PFSK-1 (cell line): ENCODE data around the gene LBR.

Experiments used
- FOXP2 ChIP-seq: optimal IDR thresholded peaks from 2 replicates; pipeline ENCODE3; 2011; ENCODE audit warnings: borderline replicate concordance, control low read depth, inconsistent platforms; ENCODE audit not compliant: insufficient read depth; ENCODE audit errors: extremely low read length, extremely low read depth
- POLR2AphosphoS5 ChIP-seq: IDR thresholded peaks from 2 replicates; pipeline ENCODE4 v1.6.1; 2012; ENCODE audit warnings: low read depth, mild to moderate bottlenecking, control low read depth, low read length, moderate library complexity
- SIN3A ChIP-seq: IDR thresholded peaks from 2 replicates; pipeline ENCODE4 v1.6.1; 2012; ENCODE audit warnings: mild to moderate bottlenecking, low read length, moderate library complexity, borderline replicate concordance; ENCODE audit not compliant: insufficient read depth
- TAF1 ChIP-seq: IDR thresholded peaks from 2 replicates; pipeline ENCODE4 v1.6.1; 2012; ENCODE audit warnings: low read length, control low read depth, borderline replicate concordance; ENCODE audit not compliant: insufficient read depth
- TF ChIP-seq, protein P1 (sequence below), 2 experiments: IDR thresholded peaks; 2 replicates each; pipeline versions ENCODE4 v1.6.1 to v1.8.0; 2011 to 2012; ENCODE audit warnings: low read depth in 2 of 2, low read length in 2 of 2, control low read depth in 1 of 2, inconsistent platforms in 1 of 2, mild to moderate bottlenecking in 1 of 2, moderate library complexity in 1 of 2; ENCODE audit not compliant: insufficient read depth in 1 of 2

The LBR gene

DNA sequence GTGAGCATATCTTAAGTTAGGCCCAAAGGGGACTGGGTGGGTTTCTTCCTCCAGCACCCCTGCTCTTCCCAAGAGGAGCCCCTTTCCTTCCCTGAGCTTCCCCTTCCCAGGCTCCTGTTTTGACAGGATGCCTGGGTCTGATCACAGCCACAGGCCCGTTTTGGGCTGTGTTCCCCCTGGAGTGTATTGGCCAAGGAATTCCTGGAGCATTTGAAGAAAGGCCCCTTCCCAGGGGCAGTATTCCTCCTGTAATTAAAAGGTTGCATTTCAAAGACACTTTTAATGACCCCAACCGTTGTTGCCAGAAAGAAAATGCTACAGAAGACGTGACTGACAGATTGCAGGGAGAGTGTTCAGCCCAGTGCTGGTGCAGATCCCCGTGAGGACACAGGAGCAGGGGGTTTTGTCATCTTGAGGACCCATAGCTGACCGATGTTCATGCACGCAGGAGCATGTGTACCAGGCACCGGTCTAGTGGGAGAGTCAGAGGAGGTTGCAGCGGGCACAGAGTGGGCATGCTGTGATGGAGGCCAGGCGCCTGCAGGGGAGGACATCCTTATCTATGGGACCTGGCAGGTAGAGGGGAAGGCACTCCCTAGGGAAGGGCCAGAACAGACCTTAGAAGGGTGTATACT, 19.3 kb upstream of the LBR start:
- TF ChIP-seq, protein P1, sequence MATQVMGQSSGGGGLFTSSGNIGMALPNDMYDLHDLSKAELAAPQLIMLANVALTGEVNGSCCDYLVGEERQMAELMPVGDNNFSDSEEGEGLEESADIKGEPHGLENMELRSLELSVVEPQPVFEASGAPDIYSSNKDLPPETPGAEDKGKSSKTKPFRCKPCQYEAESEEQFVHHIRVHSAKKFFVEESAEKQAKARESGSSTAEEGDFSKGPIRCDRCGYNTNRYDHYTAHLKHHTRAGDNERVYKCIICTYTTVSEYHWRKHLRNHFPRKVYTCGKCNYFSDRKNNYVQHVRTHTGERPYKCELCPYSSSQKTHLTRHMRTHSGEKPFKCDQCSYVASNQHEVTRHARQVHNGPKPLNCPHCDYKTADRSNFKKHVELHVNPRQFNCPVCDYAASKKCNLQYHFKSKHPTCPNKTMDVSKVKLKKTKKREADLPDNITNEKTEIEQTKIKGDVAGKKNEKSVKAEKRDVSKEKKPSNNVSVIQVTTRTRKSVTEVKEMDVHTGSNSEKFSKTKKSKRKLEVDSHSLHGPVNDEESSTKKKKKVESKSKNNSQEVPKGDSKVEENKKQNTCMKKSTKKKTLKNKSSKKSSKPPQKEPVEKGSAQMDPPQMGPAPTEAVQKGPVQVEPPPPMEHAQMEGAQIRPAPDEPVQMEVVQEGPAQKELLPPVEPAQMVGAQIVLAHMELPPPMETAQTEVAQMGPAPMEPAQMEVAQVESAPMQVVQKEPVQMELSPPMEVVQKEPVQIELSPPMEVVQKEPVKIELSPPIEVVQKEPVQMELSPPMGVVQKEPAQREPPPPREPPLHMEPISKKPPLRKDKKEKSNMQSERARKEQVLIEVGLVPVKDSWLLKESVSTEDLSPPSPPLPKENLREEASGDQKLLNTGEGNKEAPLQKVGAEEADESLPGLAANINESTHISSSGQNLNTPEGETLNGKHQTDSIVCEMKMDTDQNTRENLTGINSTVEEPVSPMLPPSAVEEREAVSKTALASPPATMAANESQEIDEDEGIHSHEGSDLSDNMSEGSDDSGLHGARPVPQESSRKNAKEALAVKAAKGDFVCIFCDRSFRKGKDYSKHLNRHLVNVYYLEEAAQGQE (IDR thresholded peaks at IDR 0.05; ENCODE audit: insufficient read depth in 1 of 2, low read depth in 2 of 2, low read length in 2 of 2): no peak
- TF ChIP-seq SIN3A: no peak
- TF ChIP-seq FOXP2: no peak
- no peak for TF ChIP-seq TAF1
- TF ChIP-seq POLR2AphosphoS5: no peak

DNA sequence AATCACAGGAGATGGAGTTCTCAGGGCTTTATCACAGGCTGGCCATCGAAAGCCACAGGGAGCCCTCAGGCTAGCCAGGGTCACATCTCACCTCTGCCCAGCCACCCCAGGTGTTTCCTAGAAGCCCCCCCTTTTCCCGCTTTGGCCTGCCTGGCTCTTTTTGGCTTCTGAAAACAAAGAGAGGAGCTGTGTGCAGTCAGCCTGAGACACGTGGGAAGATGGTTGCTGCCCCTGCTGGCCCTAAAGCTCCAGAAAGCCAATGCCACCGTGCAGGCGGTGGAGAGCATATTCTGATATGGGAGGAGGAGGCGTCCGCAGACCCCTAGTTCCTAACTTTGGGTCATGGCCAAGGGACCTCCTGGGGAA, 18.7 kb upstream of the LBR start:
- TF ChIP-seq POLR2AphosphoS5: no peak
- TF ChIP-seq FOXP2: no peak
- TF ChIP-seq TAF1: no peak
- TF ChIP-seq, protein P1 (IDR thresholded peaks at IDR 0.05; ENCODE audit: insufficient read depth in 1 of 2, low read depth in 2 of 2, low read length in 2 of 2): no peak
- no peak for TF ChIP-seq SIN3A

GRCh38 chr1:225445639-225446594, 18.1 kb upstream of the LBR start:
- TF ChIP-seq FOXP2: no peak
- TF ChIP-seq, protein P1 (IDR thresholded peaks at IDR 0.05; ENCODE audit: insufficient read depth in 1 of 2, low read depth in 2 of 2, low read length in 2 of 2): no peak
- no peak for TF ChIP-seq SIN3A
- TF ChIP-seq TAF1: no peak
- TF ChIP-seq POLR2AphosphoS5: no peak

GRCh38 chr1:225442123-225442505, 14.3 kb upstream of the LBR start:
- TF ChIP-seq POLR2AphosphoS5: no peak
- TF ChIP-seq FOXP2: no peak
- TF ChIP-seq SIN3A: no peak
- no peak for TF ChIP-seq TAF1
- TF ChIP-seq, protein P1 (IDR thresholded peaks at IDR 0.05; ENCODE audit: insufficient read depth in 1 of 2, low read depth in 2 of 2, low read length in 2 of 2): no peak
